GM21528 (cell line): ENCODE measurements around the gene ZC3H12C.
"Not testable (repeated sequence)": the region's sequence is repeated elsewhere in the genome, so short reads cannot be mapped to it uniquely, and the experiment has no call there.

ENCODE experiments used
- ATAC-seq: cut with Tn5 transposase; IDR thresholded peaks from one replicate; pipeline ENCODE4 v1.9.1; 2021; ENCODE audit warnings: mild to moderate bottlenecking, moderate library complexity; ENCODE audit not compliant: unreplicated experiment, low FRiP score

ZC3H12C gene

DNA sequence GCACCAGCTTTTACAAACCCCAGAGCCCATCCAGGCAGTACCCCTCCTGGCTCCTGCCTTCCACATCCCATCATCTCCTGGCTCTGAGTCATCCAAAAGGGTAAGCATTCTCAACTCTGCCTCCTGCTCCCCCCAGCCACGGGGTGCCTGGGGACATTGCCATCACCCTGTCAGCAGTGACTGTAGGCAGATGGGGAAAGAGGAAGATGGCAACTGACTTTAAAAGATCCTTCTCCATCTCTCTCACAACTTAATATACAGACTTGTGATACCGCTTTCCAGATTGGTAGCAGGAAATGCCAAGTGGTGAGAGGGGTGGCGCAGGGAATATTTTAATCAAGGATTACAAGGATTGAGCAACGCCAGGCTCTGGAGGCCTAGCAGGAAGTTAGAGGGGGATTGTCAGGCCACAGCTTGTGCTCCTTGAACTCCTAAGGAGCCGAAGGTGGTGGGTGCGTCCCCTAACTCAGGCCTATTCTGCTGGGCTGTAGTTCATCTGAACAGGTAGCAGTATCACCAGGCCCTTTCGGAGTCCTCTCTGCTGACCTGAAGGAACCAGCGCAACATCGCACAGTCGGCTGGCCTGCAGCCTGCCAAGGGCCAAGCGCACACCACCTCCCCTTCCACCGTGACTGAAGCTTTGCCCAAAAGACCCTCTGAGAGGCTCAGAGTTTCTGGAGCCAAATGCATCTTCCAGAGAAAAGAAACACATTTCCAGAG, 83.3 kb downstream of the ZC3H12C start:
- no peak for ATAC-seq

DNA sequence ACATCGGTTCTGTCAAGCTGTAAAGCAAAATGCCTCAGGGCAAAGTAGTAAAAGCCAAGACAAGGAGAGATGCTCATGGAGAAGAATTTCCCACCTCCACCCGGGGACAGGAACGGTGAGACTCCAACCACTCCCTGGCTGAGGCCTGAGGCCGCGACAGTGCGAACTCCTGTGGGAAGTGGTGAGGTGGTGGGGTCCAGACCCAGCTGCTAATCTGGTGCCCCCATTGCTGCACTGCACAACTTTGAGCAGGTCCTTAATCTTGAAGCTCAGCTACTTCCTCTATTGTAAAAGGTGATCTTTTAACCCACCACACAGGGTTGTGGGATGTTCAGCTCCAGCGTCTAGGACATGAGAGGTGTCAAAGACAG, 83.9 kb downstream of the ZC3H12C start:
- no peak for ATAC-seq

DNA sequence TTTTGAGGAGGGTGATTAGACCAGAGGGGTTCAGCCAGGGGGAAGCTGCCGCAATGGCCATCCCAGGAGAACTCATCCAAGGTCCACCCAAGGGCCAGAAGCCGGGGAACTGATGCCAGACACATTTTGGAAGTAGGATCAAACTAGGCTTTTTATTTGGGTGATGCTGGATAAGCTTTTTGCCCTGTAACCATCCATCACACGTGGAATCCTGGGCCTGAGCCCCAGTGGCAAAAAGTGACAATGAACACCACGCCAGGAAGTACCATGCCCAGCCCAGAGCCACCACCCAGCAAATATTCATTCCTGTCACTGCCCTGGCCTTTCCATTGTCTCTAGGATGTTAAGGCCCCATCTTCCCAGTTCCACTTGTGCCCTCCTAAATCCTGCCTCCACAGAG, 85.9 kb downstream of the ZC3H12C start:
- ATAC-seq: no peak

DNA sequence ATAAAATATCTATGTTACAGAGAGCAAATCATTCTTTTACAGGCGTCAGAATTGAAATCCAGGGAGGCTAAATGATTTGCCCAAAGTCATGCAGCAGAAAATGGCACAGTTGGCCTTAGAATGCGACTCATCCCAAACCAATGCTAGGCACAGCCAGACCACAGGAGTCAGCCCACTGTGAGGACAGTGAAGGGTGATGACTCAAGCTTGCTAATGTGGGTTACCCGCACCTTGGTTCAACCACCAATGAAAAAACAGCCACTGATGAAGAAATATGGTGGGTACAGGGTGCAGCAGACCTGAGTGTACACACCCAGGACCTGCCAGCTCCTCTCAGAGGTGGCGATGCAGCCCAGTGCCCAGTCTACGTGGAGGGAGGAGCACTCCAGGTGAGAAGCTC, 89.7 kb downstream of the ZC3H12C start:
- no peak for ATAC-seq

DNA sequence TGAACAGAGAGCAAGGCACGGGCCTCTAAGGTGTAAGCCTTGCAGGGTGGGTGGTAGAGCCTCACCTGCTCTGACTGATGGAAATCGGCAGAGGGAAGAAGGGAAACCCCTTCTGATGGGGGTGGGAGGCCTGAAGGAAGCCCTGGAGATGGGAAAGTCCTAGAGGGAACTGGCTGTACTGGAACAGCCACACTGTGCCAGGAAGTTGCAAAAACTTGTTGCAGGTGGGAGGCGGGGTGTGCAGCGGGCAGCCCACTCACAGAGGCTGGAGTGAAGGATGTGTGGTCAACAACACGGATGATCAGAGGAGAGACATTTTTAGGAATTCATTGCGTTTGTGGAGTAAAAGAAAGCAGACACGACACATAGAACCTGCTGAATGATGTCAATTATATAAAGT, 91.3 kb downstream of the ZC3H12C start:
- ATAC-seq: no peak

DNA sequence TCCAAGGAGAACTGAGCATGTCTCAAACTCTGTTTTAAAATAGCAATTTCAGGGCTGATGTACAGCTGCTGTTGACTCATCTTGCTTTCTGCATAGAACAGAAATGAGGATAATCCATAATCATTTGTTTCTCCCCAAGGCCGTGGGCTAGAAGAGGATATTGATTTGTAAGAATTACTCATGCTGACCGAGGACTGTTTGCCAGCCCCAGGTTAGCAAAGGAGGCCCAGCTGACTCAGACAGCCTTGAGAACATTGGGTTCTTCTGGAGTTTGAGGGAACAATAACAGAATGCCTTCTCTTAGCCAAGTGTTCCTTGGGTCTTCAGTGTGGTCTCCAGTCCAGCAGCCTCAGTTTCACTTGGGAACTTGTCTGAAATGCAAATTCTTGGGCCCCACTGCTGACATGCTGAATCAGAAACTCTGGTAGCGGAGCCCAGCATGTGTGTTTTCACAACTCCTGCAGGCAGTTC, 92.0 kb downstream of the ZC3H12C start:
- no peak for ATAC-seq

GRCh38 chr11:110185599-110185998, 92.4 kb downstream of the ZC3H12C start:
- ATAC-seq: no peak

DNA sequence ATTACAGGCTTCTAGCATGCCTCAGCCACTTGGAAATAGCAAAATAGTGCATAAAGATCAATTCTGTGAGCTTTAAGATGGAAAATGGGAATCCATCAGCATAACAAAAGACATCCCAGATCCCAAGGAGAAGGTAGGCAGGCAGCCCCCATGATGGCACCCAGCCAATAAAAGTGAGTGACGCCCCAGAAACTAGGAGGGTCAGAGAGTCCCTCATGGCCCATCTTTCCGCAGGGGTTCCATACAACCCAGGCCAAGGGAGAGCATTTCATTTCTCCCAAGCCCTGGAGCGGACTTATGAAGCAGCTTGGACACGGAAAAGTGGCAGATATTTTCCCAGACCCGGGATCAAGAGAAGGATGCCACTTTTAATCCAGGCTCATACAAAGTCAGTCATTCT, 93.3 kb downstream of the ZC3H12C start:
- ATAC-seq: no peak

DNA sequence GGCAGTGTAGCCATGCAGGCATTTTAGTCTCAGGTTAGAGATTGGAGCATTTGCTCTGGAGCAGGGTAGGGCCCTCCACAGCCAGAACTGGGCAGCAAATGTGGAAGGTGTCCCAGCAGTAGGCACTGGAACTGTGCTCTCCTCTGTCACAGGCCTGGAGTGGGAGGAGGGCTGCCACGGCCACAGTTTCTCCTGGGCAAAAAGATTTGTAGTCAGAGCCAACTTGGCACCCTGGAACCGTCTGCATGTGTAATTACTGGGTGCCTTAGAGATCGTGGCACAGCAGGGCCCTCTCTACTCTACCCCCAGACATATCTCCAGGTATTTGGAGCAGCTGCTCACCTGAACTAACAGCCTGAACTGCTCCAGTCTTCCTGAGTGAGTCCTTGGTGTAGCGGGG, 93.7 kb downstream of the ZC3H12C start:
- ATAC-seq: no peak

- ATAC-seq: no peak
Measured at GRCh38 chr11:110187731-110188130, 94.5 kb downstream of the ZC3H12C start.

DNA sequence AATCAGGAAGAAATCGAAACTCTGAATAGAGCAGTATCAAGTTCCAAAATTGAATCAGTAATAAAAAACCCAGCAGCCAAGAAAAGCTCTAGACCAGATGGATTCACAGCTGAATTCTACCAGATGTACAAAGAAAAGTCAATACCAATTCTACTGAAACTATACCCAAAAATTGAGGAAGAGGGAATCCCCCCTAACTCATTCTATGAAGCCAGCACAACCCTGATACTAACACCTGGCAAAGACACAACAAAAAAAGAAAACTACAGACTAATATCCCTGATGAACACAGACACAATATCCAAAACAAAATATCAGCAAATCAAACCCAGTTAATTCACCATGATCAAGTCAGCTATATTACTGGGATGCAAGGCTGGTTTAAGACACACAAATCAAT, 97.7 kb downstream of the ZC3H12C start:
- no peak for ATAC-seq

DNA sequence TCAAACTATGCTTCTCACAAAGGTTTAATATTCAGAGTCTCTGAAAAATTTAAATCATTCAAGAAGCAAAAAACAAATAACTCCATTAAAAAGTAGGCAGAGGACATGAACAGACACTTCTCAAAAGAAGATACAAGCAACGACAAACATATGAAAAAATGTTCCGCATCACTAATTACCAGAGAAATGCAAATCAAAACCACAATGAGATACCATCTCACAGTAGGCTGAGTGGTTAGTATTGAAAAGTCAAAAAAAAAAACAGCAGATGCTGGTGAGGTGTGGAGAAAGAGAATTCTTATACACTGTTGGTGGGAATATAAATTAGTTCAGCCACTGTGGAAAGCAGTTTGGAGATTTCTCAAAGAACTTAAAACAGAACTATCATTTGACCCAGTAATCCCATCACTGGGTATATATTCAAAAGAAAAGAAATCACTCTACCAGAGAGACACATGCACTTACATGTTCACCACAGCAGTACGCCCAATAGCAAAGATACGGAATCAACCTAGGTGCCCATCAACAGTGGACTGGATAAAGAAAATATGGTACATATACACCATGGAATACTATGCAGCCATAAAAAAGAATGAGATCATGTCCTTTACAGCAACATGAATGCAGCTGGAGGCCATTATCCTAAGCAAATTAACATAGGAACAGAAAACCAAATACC, 99.6 kb downstream of the ZC3H12C start:
- peak; percentile 87 for ATAC-seq

GRCh38 chr11:110194211-110194766, 101.1 kb downstream of the ZC3H12C start:
- not testable (repeated sequence) for ATAC-seq

DNA sequence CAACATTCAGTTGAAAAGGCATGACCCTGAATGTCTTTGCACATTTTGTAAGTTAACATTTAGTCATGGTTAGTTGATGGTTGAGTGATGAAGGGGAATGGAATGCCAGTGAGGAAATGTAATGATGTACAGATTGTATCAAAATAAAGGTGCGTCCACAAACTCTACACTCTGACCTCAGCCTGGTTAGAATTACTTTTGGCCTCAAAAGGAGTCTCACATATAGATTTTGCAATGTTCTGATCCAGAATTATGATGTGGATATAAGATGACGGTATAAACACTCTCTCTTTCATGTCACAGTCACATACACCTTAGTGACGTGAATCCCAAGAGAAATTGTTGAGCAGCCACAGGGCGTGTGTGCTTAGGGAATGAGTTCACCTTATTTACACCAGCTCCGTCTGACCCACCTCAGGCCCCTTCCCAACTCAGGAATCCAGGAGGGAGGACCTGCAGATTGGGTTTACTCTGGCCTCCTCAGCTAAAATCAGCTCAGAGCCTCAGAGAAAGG, 103.1 kb downstream of the ZC3H12C start:
- no peak for ATAC-seq

DNA sequence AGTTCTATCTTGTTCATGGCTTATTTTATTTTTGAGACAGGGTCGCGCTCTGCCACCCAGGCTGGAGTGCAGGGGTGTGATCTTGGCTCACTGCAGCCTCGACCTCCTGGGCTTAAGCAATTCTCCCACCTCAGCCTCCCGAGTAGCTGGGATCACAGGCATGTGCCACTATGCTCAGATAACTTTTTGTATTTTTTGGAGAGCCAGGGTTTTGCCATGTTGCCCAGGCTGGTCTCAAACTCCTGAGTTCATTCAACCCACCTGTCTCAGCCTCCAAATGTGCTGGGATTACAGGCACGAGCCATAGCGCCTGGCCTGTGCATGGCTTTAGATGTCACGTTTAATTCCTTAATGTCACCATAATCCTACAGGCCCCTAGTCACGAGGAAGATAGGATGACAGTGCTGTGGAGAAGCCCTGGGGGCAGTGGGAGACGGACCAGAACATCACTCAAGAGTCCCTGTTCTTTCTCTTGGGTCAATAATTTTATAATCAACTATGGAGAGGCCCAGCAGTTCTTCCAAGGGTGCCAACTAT, 103.8 kb downstream of the ZC3H12C start:
- ATAC-seq: no peak

DNA sequence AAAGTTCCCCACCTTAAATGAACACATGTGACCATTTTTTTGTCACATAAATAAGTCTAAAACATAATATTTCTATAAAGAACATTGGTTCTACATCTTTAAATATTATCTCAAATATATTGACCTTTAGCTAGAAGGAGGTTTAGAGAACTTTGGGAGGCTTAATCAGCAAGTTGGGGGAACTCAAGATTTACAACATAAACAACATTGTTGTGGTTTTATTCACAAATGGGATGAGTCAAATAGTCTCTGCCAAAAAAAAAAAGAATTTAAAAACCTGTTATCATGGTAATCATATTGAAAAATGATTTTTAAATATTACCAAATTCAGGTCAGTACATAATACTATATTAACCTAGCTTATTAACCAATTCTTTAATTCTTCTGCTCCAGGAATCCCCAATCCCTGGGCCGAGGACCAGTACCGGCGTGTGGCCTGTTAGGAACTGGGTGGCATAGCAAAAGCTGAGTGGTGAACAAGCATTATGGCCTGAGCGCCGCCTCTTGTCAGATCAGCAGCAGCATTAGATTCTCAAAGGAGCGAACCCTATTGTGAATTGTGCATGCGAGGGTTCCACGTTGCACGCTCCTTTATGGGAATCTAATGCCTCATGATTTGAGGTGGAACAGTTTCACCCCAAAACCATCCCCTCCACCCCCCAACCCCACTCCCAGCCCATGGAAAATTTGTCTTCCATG, 105.0 kb downstream of the ZC3H12C start:
- ATAC-seq: no peak

DNA sequence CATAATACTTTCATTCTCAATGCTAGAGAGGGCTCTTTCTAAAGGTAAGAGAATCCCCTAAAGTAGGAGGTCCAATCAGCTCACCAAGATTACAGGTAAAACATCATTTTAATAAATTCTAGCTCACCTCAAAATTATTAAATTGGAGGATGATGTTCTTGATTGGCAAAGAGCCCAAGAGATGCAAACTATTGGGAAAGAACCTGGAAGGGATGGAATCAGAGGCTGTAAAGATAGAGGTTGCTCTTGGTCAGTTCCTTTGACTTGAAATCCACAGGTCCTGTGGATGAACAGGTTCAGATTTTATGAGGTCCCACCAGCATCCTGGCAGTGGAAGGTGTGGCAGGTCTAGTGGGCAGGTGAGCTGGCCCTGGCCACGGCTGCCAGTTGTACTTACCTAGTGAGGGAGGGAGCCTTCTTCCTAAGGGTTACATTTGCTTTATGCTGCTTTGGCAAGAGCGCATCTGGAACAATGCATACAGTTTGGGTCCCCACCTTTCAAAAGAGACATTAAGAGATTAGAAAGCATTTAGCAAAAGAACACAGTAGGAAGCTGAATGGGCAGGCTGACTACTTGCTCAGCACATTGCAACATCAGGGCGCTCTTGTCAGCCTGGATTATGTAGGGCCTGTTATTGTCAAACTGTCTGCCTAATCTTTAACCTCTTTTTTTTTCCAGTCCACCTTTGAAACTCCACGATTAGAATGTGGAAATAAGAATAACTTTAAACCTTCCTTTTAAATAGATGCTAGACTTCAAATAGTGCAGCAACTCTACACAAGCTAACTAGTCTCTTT, 106.2 kb downstream of the ZC3H12C start:
- ATAC-seq: no peak

- no peak for ATAC-seq
Measured at GRCh38 chr11:110200241-110200640, 107.0 kb downstream of the ZC3H12C start.

DNA sequence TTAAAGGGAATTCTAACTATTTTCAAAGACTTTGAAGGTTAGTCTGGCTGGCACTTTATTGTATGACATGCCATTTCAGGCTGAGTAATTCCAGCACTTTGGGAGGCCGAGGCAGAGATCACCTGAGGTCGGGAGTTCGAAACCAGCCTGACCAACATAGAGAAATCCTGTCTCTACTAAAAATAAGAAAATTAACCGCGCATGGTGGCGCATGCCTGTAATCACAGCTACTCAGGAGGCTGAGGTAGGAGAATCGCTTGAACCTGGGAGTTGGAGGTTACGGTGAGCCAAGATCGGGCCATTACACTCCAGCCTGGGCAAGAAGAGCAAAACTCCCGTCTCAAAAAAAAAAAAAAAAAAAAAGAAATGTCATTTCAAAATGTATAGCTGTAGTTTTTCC, 107.6 kb downstream of the ZC3H12C start:
- ATAC-seq: no peak

DNA sequence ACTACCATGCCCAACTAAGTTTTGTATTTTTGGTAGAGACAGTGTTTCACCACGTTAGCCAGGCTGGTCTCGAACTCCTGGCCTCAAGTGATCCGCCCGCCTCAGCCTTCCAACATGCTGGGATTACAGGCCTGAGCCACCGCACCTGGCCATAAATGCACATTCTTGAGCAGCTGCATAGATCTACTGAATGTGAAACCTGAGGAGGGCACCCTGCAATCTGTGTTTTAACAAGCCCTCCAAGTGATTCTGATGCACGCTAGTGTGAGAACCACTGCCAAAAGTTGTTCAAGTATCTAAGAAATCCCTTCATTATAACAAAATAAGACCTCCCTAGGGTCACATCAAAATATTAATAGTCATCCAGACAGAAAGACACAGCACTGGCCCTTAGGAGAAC, 113.9 kb downstream of the ZC3H12C start:
- ATAC-seq: no peak
